ENCODE results near the gene MESP2. TPM values are rescaled to one million over a fixed set of nuclear protein-coding genes. Genes with fewer than 3 reads are reported as not detected.

MESP2 gene
- total RNA-seq, 1 donor from 2014 or later = 0.26 TPM

GRCh38 chr15:89802231-89802928 is 26.2 kb downstream of the MESP2 start:
- H3K27me3 ChIP-seq (ENCODE audit: control insufficient read depth, insufficient read depth, low read length) = no peaks in the 10 kb centered on the region
- FAIRE-seq (no peak), DNase-seq (ENCODE audit: low read depth) (no peak)
- H3K4me3 ChIP-seq (ENCODE audit: low read depth, low read length) = no peak overlapping the region
- no peak for TF ChIP-seq CTCF (IDR thresholded peaks at IDR 0.05; ENCODE audit: insufficient read depth, low read length, severe bottlenecking)
- no peaks in the 10 kb centered on the region for H3K36me3 ChIP-seq (ENCODE audit: control insufficient read depth, insufficient read depth, low read length)

- TF ChIP-seq CTCF (IDR thresholded peaks at IDR 0.05; ENCODE audit: insufficient read depth, low read length, severe bottlenecking) = no peak
- no peak for DNase-seq (ENCODE audit: low read depth)
- no peak for FAIRE-seq
- H3K36me3 ChIP-seq (ENCODE audit: control insufficient read depth, insufficient read depth, low read length) = no peaks in the 10 kb centered on the region
- no peak overlapping the region for H3K4me3 ChIP-seq (ENCODE audit: low read depth, low read length)
- H3K27me3 ChIP-seq (ENCODE audit: control insufficient read depth, insufficient read depth, low read length) = no peaks in the 10 kb centered on the region
These were observed 27.1 kb downstream of the MESP2 start for GRCh38 chr15:89802986-89803824.

GRCh38 chr15:89803941-89804800 is 28.0 kb downstream of the MESP2 start:
- no peaks in the 10 kb centered on the region for H3K36me3 ChIP-seq (ENCODE audit: control insufficient read depth, insufficient read depth, low read length)
- no peak overlapping the region for H3K4me3 ChIP-seq (ENCODE audit: low read depth, low read length)
- no peaks in the 10 kb centered on the region for H3K27me3 ChIP-seq (ENCODE audit: control insufficient read depth, insufficient read depth, low read length)
- FAIRE-seq (no peak), DNase-seq (ENCODE audit: low read depth) (no peak)
- no peak for TF ChIP-seq CTCF (IDR thresholded peaks at IDR 0.05; ENCODE audit: insufficient read depth, low read length, severe bottlenecking)

- Histone ChIP-seq H3K27me3 (ENCODE audit: control insufficient read depth, insufficient read depth, low read length) (no peaks in the 10 kb centered on the region), H3K36me3 (ENCODE audit: control insufficient read depth, insufficient read depth, low read length) (no peaks in the 10 kb centered on the region), H3K4me3 (ENCODE audit: low read depth, low read length) (no peak overlapping the region)
- TF ChIP-seq CTCF (IDR thresholded peaks at IDR 0.05; ENCODE audit: insufficient read depth, low read length, severe bottlenecking) = no peak
- FAIRE-seq = no peak
- no peak for DNase-seq (ENCODE audit: low read depth)
These were observed 29.4 kb downstream of the MESP2 start for GRCh38 chr15:89805241-89806209.

- Histone ChIP-seq H3K27me3 (ENCODE audit: control insufficient read depth, insufficient read depth, low read length) (no peaks in the 10 kb centered on the region), H3K36me3 (ENCODE audit: control insufficient read depth, insufficient read depth, low read length) (no peaks in the 10 kb centered on the region)
- FAIRE-seq = no peak
These were observed 30.1 kb downstream of the MESP2 start for GRCh38 chr15:89806210-89806558.

More at GRCh38 chr15:89806210-89806558, 30.1 kb downstream of the MESP2 start:
- no peak for TF ChIP-seq CTCF (IDR thresholded peaks at IDR 0.05; ENCODE audit: insufficient read depth, low read length, severe bottlenecking)
- no peak for DNase-seq (ENCODE audit: low read depth)
- H3K4me3 ChIP-seq (ENCODE audit: low read depth, low read length) = no peak overlapping the region

Measured in bronchial epithelial cell (primary cell).